HG02642 (cell line): ENCODE data around the gene ACTR8.
"Not testable (repeated sequence)": the region's sequence is repeated elsewhere in the genome, so short reads cannot be mapped to it uniquely, and the experiment has no call there.

ENCODE experiments used
- ATAC-seq: cut with Tn5 transposase; IDR thresholded peaks from one replicate; pipeline ENCODE4 v1.9.1; 2021; ENCODE audit warnings: mild to moderate bottlenecking; ENCODE audit not compliant: unreplicated experiment, poor library complexity

The ACTR8 gene, protein sequence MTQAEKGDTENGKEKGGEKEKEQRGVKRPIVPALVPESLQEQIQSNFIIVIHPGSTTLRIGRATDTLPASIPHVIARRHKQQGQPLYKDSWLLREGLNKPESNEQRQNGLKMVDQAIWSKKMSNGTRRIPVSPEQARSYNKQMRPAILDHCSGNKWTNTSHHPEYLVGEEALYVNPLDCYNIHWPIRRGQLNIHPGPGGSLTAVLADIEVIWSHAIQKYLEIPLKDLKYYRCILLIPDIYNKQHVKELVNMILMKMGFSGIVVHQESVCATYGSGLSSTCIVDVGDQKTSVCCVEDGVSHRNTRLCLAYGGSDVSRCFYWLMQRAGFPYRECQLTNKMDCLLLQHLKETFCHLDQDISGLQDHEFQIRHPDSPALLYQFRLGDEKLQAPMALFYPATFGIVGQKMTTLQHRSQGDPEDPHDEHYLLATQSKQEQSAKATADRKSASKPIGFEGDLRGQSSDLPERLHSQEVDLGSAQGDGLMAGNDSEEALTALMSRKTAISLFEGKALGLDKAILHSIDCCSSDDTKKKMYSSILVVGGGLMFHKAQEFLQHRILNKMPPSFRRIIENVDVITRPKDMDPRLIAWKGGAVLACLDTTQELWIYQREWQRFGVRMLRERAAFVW

DNA sequence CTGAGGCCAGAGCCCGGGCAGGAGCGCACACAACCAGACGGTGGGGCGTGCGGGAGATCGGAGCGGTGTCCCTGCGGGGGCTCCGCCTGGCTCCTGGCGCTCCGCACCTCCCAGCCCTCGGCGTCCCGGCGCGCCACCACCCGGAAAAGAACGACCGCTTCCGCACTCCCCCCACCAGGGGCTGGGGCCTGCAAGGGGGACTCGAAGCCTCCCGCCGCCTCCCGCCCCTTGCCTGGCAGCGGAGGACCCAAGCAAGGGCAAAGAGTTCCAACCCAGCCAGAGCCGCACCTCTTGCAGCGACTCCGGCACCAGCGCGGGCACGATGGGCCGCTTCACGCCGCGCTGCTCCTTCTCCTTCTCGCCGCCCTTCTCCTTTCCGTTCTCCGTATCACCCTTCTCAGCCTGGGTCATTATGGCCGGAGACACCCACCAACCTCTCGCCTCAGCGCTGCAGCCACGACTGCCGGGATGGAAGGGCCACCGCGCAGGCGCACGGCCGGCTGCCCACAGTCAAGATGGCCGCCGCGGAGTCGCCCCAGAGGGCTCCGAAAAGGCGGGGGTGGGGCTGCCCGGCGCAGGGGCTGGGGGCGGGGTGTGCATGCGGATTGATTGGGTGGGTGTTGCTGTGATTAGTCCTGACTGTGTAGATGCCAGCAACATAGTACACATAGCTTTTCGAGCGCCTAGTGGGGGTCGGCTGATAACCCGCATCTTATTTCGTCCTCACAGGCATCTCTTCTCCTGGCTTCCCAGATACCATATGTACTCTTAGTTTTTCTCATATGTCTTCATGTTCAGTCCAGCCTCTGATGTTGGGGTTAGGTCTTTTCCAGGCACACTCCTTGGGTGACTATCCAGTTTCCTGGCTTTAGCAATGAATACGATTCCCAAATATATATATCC lies at the start of gene ACTR8:
Gene ACTR8, minus strand, starts transcription at position 462 of the 903 bp plus-strand sequence. Its CDS starts 51 bp downstream, at position 411.
- peak; percentile 90 for ATAC-seq

DNA sequence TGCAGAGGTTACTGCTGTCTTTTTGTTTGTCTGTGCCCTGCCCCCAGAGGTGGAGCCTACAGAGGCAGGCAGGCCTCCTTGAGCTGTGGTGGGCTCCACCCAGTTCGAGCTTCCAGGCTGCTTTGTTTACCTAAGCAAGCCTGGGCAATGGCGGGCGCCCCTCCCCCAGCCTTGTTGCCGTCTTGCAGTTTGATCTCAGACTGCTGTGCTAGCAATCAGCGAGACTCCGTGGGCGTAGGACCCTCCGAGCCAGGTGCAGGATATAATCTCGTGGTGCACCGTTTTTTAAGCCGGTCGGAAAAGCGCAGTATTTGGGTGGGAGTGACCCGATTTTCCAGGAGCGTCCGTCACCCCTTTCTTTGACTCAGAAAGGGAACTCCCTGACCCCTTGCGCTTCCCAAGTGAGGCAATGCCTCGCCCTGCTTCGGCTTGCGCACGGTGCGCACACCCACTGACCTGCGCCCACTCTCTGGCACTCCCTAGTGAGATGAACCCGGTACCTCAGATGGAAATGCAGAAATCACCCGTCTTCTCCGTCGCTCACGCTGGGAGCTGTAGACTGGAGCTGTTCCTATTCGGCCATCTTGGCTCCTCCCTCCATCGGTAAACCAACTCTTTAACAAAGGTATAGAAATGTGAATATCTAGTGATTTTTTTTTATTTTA lies 45.4 kb upstream of the ACTR8 start:
- ATAC-seq: not testable (repeated sequence)

DNA sequence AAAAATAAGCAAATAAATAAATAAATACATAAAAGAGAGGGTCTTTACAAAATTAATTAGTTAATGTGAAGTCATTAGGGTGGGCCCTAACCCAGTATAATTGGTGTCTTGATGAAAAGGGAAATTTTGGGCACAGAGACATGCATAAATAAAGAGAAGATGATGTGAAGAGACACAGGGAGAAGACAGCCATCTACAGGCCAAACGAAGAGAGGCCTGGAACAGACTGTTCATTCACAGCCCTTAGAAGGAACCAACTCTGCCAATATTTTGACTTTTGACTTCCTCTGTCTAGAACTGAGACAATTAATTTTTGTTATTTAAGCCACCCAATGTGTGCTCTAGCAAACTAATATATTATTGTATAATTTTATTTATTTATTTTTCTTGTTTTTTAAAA lies 39.3 kb upstream of the ACTR8 start:
- no peak for ATAC-seq

DNA sequence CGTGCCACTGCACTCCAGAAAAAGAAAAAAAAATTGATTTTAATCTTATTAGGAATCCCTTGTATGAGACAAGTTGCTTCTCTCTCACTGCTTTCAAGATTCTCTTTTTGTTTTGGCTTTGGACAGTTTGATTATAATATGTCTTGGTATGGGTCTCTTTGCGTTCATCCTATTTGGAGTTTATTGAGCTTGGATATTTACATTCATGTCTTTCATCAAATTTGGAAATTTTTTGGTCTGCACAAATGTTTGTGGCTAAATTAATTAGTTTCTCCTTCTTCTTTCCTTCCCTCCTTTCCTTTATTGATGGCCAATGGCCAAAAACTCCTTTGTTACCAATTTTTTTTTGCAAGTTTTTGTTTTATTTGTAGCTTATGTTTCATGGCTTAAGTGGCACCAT lies 37.8 kb upstream of the ACTR8 start:
- no peak for ATAC-seq

DNA sequence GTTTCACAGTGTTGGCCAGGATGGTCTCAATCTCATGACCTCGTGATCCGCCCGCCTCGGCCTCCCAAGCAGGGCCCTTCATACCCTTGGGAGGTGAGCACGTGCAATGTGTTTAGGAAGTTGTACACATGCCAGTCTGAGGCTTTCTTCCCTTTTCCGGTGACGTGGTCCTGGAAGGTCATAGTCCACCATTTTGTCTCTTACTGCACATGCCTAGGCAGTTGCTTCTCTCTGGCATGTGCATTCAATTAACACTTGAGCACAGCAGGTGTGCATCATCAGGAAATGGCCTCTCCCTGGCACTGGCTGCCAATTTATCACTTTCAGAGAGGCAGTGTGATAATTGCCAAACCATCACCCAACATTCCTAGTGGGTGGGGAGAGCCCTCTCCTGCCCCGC lies 31.4 kb upstream of the ACTR8 start:
- ATAC-seq: no peak

DNA sequence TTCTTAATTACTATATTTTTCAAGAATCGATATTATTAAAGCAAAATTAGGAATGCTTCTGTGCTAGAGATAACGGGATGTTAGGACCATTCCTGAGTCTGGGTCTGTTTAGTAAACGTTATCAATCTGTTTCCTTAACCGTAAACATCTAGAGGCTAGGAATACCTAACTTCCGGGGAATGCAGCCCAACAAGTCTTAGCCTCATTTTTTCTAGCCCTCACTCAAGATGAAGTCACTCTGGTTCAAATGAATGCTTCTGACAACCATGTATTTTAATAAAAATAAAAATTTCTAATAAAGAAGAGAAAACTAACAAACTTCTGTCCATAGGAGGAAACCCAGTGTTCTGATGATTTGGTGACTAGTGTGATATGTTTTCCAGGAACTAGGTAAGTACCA lies 20.8 kb upstream of the ACTR8 start:
- ATAC-seq: no peak

DNA sequence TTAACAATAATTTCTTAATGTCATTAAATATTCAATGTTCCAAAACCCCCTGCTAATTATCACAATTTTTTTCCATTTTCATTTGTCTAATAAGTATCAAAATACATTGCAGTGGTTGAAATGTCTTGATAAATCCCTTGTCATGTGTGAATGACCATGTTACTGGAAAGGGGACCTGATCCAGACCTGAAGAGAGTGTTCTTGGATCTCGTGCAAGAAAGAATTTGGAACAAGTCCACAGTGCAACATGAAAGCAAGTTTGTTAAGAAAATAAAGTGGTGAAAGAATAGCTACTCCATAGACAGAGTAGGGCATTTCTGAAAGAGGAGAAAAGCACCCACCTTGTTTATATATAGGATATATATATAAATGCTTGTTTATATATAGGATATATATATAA lies 20.1 kb upstream of the ACTR8 start:
- ATAC-seq: no peak

DNA sequence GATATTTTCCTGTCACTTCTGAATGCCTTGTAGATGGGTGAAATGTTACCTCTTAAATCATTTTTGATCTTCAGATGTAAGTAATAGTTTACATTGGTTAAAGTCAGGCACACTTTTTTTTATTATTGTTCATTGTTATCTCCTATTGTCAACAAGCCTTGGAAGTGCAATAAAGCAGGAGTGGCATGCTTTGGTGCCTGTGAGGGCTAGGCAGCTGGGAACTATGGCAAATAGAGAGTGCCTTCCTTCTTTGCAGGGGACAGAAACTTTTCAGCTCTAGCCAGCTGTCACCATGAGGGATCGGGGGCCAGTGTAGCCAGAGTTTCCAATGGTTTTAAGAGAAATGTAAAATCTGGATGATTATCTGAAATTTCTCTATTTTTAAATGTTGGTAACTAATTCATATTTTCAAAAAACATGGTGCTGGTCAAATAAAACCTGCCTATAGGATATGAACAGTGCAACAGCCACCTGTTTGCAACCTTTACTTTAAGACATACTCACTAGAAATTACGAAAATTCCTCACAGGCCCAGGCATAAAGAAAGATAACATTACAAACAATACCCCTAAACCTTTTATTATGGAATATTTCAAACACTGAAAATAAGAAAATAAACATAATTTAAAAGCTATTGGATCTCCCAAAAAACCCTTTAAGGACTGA lies 18.8 kb upstream of the ACTR8 start:
- ATAC-seq: no peak

DNA sequence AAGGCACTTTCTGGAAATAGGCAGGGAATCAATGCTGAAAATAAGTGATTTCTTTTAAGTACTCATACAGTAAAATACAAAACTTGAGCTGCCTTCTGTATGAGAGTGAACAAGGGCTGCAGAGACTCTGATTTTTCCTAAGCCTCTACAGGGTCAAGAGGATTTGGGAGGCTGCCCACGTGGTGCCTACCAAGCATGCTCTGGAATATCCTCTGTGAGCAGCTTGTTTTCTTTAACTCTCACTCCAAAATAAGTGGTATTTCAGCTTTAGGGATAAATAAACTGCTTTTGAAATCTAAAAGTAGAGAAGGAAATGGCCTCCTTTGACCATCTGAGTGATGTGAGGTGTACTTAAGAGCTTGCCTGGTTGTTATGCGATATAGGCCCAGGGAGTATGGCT lies 17.8 kb upstream of the ACTR8 start:
- no peak for ATAC-seq

DNA sequence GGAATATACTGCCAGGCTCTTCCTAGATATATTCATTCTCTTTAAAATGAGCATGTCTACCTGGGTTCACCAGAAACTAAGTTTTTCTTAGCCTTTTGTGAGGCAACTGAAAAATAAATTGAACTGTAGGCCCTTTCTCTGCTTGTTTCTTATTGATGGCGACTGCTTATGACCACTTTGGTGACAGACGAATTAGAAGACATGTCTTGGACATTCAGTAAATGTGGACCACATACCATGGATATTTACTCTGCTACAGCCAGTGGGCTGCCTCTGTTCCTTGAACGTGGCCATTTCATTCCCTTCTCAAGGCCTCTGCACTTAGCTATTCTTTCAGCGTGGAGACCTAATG lies 10.3 kb upstream of the ACTR8 start:
- ATAC-seq: no peak

DNA sequence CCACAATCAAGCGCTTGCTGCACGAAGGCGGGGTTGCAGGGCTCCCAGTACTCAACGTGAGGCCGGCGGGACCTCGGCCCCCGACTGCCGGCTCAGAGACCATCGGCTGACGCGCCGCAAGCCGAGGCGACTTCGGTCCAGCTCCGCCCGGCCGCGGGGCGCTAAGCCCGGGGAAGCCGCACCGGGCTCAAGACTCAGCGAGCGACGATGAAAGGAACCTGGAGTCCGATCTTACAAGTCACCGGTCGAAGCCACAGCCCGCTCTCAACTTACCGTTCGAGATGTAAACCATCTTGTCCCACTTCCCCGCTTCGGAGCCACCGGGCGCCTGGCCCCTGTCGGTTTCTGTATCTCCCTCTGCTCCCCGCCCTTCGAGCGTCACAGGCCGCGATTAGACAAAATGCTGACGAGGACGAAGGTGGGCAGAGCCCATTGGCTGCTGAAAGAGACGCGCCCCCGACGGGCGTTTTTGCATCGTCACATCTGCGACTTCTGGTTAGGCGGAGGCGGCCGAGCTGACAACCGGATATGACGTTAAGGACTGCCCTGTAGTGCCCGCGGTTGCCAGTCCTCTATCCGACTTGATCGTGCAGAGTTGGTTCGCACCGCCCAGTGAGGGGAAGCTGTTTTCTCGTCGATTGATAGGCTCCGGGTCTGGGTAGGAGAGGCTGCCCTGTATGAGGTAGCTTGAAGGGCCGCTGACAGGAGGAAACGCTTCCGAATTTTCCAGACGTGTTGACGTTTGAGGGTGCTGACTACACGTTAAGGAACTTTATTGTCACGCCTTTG lies 9.7 kb upstream of the ACTR8 start, which contains the start of gene SELENOK:
Gene SELENOK, minus strand, starts transcription at position 363 of the 789 bp plus-strand sequence.
- ATAC-seq: peak; percentile 97

DNA sequence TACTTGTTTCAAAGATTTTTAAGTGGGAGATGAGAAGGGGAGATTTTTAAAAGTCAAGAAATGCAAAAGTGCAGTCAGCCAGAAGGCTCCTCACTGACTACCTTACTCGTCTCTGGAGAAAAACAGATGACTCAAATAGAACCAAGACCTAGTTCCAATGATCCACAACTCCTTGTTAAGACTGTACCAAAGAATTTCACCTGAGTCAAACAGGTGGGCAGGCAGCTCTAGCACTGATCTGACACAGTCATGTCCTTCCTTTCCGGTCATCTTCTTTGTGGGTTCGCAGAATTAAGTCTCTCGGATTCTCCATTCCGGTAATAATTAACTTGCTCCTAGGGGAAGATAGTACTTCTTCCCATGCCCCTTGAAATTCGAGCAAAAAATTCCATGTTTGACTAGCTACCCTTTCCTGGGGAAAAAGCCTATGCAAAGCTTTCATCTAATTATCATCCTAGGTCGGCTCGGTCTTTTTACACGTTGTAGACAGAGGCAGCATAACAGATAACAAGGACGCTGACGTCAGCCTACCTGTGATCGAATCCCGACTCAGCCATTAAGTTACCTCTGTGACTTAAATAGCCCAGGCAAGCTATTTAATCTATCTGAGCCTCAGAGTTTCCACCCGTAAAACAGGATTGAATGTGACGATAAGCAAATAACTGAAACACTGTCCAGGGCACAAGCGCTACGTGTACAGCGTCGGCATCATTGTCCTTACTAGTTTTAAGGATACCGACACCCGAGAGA lies 8.9 kb upstream of the ACTR8 start:
- ATAC-seq: no peak

DNA sequence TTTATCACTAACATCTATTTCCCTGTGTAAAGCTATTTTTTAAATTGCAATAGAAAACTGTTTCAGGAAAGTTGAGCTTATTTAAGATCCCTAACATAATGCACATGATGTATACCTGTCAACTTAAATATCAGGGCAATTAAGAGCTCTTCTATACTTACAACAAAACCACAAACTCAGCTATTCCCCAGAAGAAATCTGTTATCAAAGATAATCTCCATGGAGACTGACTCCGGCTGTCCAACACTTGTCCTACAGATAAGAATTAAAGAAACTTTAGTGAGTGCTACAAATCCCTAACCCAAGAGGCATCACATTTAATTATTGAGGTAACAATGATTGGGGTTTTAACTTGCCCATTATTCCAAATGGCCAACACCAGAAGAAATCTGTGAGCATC lies 6.3 kb upstream of the ACTR8 start:
- ATAC-seq: no peak

DNA sequence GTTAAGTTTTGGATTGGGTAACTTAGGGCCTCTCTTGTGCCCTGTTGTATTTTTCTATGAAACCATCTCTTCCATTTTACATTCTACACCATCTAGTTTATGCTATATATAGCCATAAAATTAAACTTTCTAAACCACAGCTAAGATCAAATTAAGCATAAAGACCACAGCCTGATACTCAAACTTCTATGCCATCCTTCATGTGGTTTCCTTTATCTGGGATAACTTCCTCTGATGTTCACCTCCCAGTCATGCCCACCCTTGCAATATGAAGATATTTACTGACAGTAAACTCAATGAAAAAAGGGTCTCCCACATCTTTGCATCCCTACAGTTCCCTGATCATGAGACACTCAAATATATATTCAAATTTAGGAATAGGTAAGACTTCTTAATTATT lies 5.5 kb upstream of the ACTR8 start:
- ATAC-seq: no peak

DNA sequence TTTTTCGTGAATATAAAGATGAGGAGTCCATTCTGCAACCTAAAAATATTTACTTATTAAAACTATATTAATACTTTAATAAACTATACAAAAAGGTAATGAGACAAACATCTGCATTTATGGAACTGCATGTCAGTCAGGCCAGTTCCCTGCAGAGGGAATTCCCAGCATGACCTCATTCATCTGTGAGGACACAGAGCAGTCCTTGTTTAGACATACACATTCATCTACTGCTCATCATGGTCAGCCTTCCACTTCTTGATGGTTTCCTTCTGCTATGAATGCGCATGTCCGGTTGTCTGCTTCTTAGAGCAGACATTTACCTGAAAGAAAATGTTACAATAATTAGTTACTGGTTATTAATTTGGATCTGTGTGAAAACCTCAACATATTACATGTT lies 3.3 kb upstream of the ACTR8 start:
- no peak for ATAC-seq

DNA sequence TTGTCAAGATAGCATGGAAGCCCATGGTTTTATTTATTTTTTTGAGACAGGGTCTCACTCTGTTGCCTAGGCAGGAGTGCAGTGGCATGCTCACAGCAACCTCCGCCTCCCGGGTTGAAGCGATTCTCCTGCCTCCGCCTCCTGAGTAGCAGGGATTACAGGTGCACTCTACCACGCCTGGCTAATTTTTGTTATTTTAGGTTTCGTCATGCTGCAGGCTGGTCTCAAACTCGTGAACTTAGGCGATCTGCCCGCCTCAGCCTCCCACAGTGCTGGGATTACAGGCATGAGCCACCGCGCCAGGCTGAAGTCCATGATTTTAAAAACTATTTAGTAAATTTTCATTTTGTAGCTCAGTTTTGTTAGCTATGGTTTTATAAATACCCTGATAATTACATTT lies 2.7 kb upstream of the ACTR8 start:
- no peak for ATAC-seq

DNA sequence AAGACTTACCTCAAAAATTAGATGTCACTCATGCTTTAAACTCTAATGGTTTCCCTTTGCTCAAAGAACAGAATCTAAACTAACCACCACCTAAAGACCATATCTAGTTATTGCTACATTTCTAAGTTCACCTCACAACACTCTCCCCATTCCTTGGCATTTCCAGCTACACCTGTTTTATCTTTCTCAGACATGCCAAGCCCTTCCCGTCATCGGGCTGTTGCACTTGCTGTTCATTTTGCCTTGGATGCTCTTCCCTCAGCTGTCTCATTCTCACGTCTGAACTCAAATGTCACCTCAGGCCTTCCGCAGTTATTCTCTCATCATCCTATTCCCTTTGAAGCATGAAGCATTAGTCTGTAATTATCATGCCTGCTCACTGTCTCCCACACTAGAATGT lies 1.1 kb upstream of the ACTR8 start:
- ATAC-seq: no peak
